ENCODE measurements around the gene MUC5AC.

Gene MUC5AC

GRCh38 chr11:1165256-1166041 is 7.7 kb downstream of the MUC5AC start:
- no peak for TF ChIP-seq CTCF (conservative IDR thresholded peaks at IDR 0.05; ENCODE audit: low read length)
- no peak for DNase-seq (ENCODE audit: low read depth)
- no peak overlapping the region for H3K4me3 ChIP-seq (ENCODE audit: low read length)

- TF ChIP-seq CTCF (conservative IDR thresholded peaks at IDR 0.05; ENCODE audit: low read length) = no peak
- H3K4me3 ChIP-seq (ENCODE audit: low read length) = no peak overlapping the region
- no peak for DNase-seq (ENCODE audit: low read depth)
Measured at GRCh38 chr11:1167256-1167655, 9.5 kb downstream of the MUC5AC start.

- no peak for TF ChIP-seq CTCF (conservative IDR thresholded peaks at IDR 0.05; ENCODE audit: low read length)
- no peak for DNase-seq (ENCODE audit: low read depth)
- no peak overlapping the region for H3K4me3 ChIP-seq (ENCODE audit: low read length)
Measured at GRCh38 chr11:1167751-1168231, 10.0 kb downstream of the MUC5AC start.

GRCh38 chr11:1168256-1168655 is 10.5 kb downstream of the MUC5AC start:
- H3K4me3 ChIP-seq (ENCODE audit: low read length) = no peak overlapping the region
- TF ChIP-seq CTCF (conservative IDR thresholded peaks at IDR 0.05; ENCODE audit: low read length) = no peak
- DNase-seq (ENCODE audit: low read depth) = no peak

GRCh38 chr11:1168721-1169161 is 11.0 kb downstream of the MUC5AC start:
- no peak for DNase-seq (ENCODE audit: low read depth)

GRCh38 chr11:1171223-1171984 is 13.7 kb downstream of the MUC5AC start:
- no peak overlapping the region for H3K4me3 ChIP-seq (ENCODE audit: low read length)
- no peak for TF ChIP-seq CTCF (conservative IDR thresholded peaks at IDR 0.05; ENCODE audit: low read length)
- DNase-seq (ENCODE audit: low read depth) = no peak

More at GRCh38 chr11:1168721-1169161, 11.0 kb downstream of the MUC5AC start:
- TF ChIP-seq CTCF (conservative IDR thresholded peaks at IDR 0.05; ENCODE audit: low read length) = no peak
- no peak overlapping the region for H3K4me3 ChIP-seq (ENCODE audit: low read length)
